ENCODE results near the gene RAB5IF. TPM values are rescaled to one million over a fixed set of nuclear protein-coding genes. Genes with fewer than 3 reads are reported as not detected.
"Not testable (repeated sequence)": the region's sequence is repeated elsewhere in the genome, so short reads cannot be mapped to it uniquely, and the experiment has no call there.

RAB5IF gene, protein sequence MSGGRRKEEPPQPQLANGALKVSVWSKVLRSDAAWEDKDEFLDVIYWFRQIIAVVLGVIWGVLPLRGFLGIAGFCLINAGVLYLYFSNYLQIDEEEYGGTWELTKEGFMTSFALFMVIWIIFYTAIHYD
- 29.7 TPM for total RNA-seq

DNA sequence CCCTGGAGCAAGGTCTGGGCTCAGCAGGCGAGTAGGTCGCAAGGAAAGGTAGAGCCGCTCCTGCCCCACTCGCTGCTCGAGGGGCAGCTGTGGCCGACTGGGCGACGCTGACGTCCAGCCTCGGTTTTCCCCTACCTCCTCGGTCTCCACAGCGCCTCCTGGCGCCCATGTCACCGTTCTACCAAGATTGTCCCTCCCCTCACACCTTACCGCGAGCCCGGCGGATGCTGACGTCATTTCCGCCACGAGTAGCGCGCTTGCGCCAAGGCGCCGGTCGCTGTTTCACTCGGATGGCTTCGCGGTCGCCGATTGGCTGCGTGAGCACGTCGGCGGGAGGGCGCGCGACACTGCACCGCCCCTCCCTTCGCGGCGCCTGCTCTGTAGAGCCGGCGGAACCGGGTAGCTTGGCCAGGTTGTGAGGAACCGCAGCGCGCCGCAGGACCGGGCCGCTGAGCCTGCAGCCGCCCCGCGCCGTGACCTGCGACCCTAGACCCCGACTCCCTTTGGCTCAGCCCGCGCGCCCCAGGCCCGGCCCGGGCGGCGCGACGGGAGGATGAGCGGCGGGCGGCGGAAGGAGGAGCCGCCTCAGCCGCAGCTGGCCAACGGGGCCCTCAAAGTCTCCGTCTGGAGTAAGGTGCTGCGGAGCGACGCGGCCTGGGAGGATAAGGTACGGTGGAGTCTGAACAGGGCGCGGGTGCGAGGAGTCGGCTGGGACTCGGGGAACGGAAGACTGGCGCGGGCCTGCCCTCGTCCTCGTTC lies at the start of gene RAB5IF:
TSS of gene RAB5IF (plus strand) at position 381 of the 759 bp plus-strand sequence. CDS start at position 554, 173 bp downstream.
- DNase-seq = peak; percentile 99

- DNase-seq = no peak
Observed at GRCh38 chr20:36562724-36563123, 42.9 kb upstream of the RAB5IF start.

DNA sequence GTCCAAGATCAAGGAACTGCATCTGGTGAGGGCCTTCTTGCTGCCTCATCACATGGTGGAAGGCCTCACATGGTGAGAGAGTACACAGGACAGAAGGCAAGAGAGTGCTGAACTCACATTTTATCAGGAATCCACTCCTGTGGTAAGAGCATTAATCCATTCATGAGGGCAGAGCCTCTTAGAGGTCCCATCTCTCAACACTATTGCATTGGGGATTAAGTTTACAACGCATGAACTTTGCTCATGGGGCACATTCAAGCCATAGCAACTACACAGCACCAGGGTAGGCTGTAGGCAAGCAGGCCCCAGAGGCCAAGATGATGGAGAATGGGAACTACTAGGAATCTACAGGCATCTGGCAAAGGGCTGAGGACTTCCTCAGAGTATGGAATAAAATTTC lies 42.2 kb upstream of the RAB5IF start:
- no peak for DNase-seq

DNA sequence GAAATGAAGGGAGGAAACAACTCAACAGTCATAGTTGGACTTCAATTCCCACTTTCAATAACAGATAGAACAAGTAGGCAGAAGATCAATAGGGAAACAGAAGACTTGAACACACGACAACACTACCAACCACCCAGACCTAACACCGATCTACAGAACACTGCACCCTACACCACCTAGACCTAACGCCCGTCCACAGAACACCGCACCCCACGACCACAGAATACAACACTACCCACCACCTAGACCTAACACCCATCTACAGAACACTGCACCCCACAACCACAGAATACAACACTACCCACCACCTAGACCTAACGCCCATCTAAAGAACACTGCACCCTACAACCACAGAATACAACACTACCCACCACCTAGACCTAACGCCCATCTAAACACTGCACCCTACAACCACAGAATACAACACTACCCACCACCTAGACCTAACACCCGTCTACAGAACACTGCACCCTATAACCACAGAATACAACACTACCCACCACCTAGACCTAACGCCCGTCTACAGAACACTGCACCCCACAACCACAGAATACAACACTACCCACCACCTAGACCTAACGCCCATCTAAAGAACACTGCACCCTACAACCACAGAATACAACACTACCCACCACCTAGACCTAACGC lies 41.4 kb upstream of the RAB5IF start:
- DNase-seq = not testable (repeated sequence)

DNA sequence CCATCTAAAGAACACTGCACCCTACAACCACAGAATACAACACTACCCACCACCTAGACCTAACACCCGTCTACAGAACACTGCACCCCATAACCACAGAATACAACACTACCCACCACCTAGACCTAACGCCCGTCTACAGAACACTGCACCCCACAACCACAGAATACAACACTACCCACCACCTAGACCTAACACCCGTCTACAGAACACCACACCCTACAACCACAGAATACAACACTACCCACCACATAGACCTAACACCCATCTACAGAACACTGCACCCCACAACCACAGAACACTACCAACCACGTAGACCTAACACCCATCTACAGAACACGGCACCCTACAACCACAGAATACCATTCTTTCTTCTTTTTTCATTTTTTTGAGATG lies 40.9 kb upstream of the RAB5IF start:
- not testable (repeated sequence) for DNase-seq

DNA sequence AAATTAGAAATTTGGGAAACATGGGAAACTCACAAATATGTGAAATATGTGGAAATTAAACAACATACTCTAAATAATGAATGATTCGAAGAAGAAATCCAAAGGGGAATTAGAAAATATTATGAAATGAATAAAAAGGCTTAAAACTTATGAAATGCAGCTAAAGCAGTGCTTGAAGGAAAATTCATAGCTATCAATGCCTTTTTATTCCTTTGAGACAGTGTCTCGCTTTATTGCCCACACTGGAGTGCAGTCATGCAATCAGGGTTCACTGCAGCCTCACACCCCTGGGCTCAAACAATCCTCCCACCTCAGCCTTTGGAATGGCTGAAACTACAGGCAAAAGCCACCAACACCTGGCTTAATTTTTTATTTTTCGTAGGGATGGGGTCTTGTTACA lies 40.1 kb upstream of the RAB5IF start:
- DNase-seq = no peak

DNA sequence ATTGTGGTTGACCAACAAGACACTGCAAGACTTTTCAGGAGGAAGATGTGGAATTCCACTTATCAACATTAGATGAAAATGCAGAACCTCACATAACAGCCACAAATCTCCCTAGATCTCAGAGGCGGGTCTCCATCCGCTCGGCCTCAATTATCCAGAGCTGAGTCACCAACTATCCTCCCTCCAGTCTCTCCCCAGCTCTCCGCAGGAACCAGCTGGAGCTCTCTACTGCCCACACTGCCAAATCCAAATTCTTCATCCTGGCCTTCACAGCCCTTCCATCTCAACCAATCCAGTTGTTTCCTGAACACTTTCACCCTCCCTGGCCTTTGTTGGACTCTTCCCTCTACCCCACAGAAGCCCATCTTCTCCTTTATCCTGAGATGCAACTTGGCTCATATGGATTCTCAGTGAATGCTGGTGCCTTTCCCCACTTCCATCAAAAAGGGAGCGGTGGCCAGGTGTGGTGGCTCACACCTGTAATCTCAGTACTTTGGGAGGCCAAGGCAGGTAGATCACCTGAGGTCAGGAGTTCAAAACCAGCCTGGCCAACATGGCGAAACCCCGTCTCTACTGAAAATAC lies 35.6 kb upstream of the RAB5IF start:
- DNase-seq = no peak

GRCh38 chr20:36571564-36572504 lies 33.7 kb upstream of the RAB5IF start:
- no peak for DNase-seq

- peak; percentile 49 for DNase-seq
Observed at GRCh38 chr20:36572701-36573102, 32.9 kb upstream of the RAB5IF start.

- DNase-seq = peak; percentile 87
Observed at GRCh38 chr20:36573103-36573797, 32.3 kb upstream of the RAB5IF start, which contains the start of gene TGIF2. TGIF2 (plus strand) TSS chr20:36573597; CDS start chr20:36578775, 5,178 bp downstream.

GRCh38 chr20:36573798-36574365 lies 31.7 kb upstream of the RAB5IF start:
- no peak for DNase-seq

DNA sequence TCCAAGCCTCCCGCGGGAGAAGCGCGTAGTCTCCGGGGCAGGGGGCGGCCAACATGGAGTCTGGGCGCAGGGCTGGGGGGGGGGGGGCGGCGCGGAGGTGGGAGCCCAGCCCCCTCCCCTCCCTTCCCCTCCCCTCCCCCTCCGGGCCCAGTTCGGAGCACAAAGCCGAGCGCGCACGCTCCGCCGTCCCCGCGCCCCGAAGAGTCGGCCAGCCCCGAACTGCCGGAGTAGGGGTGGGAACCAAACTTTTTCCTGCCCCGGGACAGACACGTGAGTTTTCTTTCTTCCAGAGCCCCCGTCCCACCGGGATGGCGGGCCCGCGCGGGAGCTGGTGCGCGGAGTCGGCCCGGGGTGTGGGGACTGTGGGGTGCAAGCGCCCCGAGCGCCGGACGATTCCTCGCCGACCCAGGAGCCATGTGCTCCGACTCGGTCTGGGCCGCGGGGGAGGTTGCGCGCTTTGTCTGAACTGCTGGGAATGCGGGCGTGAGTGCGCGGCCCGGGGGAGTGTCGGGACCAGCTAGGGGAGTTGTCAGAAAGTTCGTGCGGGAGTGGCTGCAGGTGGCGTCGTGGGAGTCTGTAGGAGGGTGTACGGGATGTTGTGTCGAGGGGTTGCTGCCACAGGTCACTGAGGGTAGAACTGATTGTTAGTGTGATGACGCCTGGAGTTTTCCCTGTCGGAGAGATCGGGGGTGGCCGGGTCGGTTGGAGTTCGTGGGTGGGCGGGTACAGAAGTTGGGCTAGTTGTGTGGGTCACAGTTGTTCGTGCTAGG lies 31.0 kb upstream of the RAB5IF start:
- DNase-seq = no peak

GRCh38 chr20:36576081-36576445 lies 29.5 kb upstream of the RAB5IF start:
- no peak for DNase-seq

- DNase-seq = no peak
Observed at GRCh38 chr20:36578356-36579041, 27.1 kb upstream of the RAB5IF start.

- DNase-seq = no peak
Observed at GRCh38 chr20:36579996-36580545, 25.5 kb upstream of the RAB5IF start.

GRCh38 chr20:36582322-36582721 lies 23.3 kb upstream of the RAB5IF start:
- DNase-seq = no peak

DNA sequence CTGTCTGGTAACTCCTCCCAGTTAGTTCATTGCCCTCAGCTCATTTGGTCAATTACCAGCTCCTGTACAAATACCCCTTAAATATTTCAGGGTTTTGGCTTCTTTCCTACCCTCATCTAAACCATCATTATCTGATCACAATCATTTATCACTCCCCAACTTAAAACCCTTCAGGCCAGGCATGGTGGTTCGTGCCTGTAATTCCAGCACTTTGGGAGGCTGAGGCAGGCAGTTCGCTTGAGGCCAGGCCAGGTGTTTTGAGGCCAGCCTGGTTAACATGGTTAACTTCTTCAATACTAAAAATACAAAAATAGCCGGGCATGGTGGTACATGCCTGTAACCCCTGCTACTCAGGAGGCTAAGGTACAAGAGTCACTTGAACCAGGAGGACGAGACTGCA lies 22.8 kb upstream of the RAB5IF start:
- DNase-seq = no peak

GRCh38 chr20:36584018-36584481 lies 21.5 kb upstream of the RAB5IF start:
- no peak for DNase-seq
